GM11168 (cell line): ENCODE data around the gene FIGN.

Source experiments
- in situ Hi-C: fragments of 300-500 bp; cut with MboI; formaldehyde crosslinking; loops from one replicate; pipeline ENCODE4 v1.12.0; 2022; ENCODE audit warnings: low sequenced_read_pairs; ENCODE audit not compliant: unreplicated experiment

Gene FIGN

GRCh38 chr2:163626208-163626607 is 109.6 kb downstream of the FIGN start:
- in situ Hi-C loops = no loop called here

GRCh38 chr2:163625632-163626031 is 110.2 kb downstream of the FIGN start:
- in situ Hi-C loops = no loop called here

DNA sequence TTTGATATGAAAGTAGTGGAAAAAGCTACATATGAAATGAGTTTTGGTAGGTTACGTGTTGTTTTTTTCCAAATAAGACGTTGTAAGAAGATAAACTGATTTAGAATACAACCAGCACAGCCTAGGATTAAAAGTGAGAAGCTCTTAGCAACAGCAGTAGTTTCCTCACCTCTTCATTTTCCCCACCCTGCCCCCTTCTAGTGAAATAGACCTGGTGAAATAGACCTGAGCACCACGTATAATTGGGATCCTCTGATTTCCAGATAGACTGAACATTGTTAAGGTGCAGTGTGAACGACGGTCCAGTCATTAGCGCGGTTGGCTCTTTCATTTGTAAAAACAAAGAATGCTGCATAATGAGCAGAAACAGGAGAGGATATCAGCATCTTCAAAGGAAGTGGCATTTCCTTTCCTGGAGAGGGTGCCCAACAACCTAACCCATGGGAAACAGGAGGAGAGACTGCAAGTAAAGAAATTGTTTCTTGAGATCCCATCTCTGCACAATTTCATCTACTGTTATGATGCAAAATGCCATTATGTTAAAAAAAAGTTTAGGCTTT is 114.3 kb downstream of the FIGN start:
- in situ Hi-C loops = no loop called here

GRCh38 chr2:163617517-163617916 is 118.3 kb downstream of the FIGN start:
- in situ Hi-C loops = no loop called here

DNA sequence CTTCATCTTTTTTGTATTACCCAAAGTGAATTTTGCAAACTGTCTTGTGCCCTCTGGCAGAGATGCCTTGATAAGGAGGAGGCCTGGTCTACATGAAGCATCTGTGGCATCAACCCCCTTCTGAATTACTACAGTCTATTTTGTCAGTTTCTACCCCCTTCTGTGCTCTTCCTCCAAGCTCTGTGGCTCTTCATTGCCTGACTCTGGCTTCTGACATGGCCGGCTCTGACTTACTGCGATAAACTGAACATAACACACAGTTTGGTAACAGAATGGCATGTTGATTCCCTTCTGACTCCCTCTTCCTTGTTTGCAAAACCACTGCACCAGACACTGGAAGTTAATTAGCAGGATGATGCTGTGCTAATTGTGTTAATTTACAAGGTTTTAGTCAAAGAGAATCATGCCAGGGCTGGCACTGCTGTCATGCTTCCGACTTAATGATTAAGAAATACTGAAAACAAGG is 122.5 kb downstream of the FIGN start:
- in situ Hi-C loops = no loop called here

GRCh38 chr2:163612332-163612731 is 123.5 kb downstream of the FIGN start:
- in situ Hi-C loops = no loop called here

DNA sequence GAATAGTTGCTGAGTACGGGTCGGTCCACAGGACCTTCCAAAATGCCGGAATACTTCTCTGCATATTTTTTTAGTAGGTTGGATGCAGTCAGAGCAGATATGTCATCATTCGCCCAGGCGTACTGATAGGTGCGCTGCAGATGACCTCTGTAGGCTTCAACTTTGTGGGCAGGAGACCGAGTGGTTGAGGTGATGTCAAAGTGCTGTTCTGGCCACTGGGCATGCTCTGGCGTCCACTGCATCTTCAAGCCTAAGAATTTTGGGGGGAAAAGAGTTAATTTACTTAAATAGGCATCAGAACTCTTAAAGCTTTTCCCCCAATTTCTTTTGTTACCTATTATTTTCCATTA is 124.3 kb downstream of the FIGN start:
- in situ Hi-C loops = no loop called here

- in situ Hi-C loops = no loop called here
Measured at GRCh38 chr2:163610817-163611556, 124.8 kb downstream of the FIGN start.

DNA sequence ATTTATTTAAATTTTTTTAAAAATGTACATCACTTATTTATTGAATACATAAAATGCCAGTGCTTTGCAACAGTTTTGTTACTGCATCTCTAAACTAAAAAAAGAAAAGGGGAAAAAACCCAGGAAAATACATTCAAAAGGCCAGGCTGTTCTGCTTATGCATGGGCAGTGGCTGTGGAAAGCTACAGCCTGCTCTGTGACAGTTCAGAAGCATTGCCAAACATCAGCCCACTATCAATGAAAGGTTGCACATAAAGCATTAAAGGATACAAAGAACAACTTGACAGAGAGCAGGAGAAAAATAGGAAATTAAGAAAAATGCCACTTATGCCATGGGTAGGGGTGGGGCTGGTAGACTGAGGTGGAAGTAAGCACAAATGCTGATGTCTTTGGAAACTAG is 128.2 kb downstream of the FIGN start:
- in situ Hi-C loops = no loop called here

DNA sequence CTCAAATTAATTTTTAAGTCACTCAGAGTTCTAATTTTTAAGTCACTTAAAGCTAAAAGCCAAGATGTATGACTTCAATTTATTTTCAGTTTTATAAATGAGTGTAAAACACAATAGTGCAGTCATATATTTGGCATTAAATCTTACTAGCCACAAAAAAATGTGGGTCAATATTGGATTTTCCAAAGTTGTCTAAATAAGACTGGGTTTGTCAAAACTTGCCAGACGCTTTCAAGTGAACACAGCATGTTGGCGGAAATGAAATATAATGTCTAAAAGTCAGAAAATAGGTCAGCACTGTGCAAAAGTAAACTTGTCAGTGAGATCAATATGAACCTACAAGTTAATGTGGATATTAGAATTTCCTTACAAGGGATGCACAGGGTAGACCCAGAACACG is 128.9 kb downstream of the FIGN start:
- in situ Hi-C loops = no loop called here

DNA sequence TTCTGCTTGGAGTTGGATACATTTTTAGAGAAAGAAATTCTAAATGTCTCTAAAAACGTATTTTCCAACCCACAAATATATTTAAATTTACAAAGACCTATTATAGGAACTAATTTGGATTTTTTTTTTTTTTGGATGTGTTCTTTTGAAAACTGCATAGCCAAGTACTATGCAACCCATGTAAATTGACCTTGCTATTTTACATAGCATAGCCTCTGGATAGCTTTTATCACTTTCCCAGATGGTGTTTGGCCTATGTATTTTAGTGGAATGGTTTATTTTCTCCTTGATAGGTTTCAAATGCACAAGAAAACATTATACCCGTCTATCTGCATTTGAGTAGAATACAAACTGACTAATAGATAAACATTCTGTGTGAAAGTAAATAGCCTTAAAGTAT is 130.0 kb downstream of the FIGN start:
- in situ Hi-C loops = no loop called here

DNA sequence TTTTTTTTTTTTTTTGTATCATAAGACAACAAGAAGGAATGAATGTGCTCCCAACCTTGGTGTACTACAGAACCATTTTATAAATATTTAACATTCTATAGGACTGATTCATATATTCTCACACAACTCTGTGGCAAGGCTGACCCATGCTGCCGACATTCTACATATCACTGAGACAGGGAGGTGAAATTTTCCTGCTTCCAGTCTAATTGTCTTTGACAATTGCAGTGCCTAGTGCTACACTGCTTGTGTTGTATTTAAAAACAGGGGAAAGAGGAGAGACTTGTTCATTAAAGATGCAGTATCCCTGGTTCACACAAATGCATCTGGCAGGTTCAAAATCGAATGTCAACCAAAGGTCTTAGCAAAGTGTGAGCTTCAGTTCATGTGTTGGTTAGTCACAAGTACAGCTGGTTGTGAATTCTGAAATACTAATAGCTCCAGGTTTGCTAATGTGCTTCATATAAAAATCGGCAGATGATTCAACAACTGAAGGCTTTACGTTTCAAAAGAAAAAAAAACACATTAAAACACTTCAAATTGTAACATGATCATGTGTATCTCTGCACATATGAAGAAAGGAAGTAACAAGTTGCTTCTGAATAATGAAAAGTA is 130.8 kb downstream of the FIGN start:
- in situ Hi-C loops = no loop called here

DNA sequence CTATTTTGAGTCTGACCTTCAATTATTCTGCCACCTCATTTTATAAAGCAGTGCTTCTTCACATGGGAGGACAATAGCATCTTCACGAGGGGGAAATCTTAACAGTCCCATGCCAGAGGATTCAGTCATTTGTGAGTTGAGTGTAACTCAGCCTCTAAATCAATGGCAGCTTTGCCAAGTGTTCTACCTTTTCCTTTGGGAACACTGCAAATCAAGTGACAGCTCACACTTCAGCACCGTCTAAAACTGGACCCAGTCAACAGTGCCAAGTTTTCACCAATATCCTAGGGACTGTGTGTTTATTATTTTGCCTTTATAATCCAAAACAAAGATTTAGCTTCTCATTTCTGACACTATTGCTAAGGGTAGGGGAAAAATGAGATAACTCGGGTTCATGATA is 133.6 kb downstream of the FIGN start:
- in situ Hi-C loops = no loop called here

GRCh38 chr2:163601377-163601776 is 134.4 kb downstream of the FIGN start:
- in situ Hi-C loops = no loop called here

DNA sequence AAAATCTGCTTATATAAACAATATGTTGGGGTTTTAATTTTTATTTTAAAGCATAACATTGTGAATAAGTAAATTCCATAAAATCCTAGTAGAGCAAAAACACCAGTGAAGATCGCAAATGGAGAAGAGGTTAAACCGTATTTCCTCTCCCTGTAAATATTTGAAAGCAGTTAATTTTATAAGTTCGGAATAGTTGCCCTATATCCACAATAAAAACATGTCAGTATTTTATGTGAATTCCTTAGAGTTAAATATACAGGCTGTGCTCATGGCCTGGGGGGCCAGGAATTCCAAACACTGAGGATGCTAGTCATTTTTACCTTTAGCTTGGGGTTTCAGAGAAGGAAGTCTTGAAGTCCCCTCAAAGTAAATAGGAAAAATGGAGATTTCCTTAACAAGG is 135.0 kb downstream of the FIGN start:
- in situ Hi-C loops = no loop called here

DNA sequence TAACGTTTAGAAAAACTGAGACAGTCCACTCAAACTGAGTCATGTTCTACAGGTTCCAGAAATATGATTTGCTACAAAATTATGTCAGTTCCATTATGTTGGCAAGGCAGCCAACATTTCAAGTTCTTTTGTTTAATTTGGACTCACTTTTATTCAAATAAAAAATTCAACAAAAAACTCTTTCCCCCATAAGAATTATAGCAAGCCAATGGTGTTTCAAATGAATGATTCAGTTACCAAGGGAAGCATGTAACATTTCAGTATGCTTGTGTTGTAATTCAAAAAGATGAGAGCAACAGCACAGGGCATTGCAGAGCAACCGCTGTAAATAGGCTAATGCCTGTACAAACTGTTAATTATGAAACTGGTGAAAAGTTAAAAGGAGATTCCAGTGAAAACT is 140.8 kb downstream of the FIGN start:
- in situ Hi-C loops = no loop called here

GRCh38 chr2:163594497-163594896 is 141.3 kb downstream of the FIGN start:
- in situ Hi-C loops = no loop called here

- in situ Hi-C loops = no loop called here
Measured at GRCh38 chr2:163593982-163594381, 141.8 kb downstream of the FIGN start.

DNA sequence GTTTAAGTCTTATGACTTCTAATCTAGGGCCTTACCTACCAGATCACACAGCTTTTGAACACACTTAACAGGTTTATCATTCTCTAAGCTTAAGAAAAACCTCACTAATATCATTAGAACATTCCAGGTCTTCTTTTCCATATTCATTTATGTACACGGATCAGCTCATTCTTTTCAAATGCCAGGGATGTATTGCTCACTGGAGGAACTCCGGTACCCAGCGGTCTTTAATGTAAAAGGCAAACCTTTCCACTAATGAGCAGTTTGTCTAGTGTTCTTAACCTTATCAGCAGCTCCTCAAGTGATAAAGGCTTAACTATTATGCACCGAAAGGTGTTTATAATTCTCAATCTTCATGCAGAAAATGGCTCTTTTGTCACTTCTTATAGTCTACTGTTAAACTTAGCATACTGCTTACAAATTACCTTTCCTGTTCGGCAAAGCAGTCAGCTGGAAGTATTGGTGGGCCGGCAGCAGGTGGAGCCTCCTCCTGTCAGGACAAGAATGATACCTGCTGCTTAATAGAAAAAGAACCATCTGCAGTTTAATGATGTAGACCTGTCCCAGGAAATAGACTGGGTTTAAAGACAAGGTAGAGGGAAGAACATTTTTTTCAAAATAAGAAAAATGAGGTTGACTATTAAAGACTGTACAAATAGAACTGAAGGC is 142.7 kb downstream of the FIGN start:
- in situ Hi-C loops = no loop called here

GRCh38 chr2:163591461-163591860 is 144.3 kb downstream of the FIGN start:
- in situ Hi-C loops = no loop called here

DNA sequence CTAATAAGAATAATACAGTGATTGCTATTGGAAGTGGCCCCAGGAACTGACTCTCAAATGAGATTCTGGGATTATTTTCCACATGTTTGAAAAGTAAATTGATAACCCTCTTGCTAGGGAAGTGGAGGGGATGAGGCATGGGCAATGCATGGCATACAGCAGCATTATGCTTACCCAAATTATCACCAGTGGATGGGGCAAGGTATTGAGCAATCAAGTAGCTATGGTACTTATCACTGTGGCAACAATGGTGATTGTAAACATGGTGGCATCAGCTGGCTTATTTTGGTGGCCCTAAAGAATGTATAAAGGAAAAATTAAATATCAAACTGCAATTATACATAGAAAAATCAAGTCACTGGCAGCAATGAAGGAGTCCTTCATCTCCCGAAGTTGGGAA is 155.1 kb downstream of the FIGN start:
- in situ Hi-C loops = no loop called here
